ENCODE results near the gene ABAT.

DNA sequence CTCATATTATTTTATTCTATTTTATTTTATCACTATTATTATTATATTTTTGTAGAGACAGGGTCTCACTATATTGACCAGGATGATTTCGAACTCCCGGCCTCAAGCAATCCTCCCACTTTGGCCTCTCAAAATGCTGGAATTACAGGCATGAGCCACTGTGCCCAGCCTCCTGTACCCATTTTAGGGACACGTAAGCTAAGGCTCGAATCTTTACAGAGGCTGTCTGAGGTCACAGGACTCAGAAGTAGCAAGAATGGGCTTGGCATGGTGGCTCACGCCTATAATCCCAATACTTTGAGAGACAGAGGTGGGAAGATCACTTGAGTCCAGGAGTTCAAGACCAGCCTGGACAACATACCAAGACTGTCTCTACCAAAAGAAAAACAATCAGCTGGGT, 12.7 kb upstream of the ABAT start:
- TF ChIP-seq, protein P1, sequence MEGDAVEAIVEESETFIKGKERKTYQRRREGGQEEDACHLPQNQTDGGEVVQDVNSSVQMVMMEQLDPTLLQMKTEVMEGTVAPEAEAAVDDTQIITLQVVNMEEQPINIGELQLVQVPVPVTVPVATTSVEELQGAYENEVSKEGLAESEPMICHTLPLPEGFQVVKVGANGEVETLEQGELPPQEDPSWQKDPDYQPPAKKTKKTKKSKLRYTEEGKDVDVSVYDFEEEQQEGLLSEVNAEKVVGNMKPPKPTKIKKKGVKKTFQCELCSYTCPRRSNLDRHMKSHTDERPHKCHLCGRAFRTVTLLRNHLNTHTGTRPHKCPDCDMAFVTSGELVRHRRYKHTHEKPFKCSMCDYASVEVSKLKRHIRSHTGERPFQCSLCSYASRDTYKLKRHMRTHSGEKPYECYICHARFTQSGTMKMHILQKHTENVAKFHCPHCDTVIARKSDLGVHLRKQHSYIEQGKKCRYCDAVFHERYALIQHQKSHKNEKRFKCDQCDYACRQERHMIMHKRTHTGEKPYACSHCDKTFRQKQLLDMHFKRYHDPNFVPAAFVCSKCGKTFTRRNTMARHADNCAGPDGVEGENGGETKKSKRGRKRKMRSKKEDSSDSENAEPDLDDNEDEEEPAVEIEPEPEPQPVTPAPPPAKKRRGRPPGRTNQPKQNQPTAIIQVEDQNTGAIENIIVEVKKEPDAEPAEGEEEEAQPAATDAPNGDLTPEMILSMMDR (IDR thresholded peaks at IDR 0.05): no peak
- no peak for TF ChIP-seq POLR2A (IDR thresholded peaks at IDR 0.05; ENCODE audit: low read depth)
- TF ChIP-seq EP300 (IDR thresholded peaks at IDR 0.05): no peak
- no peak for TF ChIP-seq POLR2AphosphoS5 (IDR thresholded peaks at IDR 0.05)

All from esophagus muscularis mucosa (tissue), 4 donors.